Posterior cingulate gyrus (tissue), 11 donors: ENCODE results near the gene KCNK4.
"Not testable (repeated sequence)": the region's sequence is repeated elsewhere in the genome, so short reads cannot be mapped to it uniquely, and the experiment has no call there.

Experiments
- DNase-seq, 10 donors: peaks; one replicate each; pipeline versions ENCODE4 v3.0.0 to v3.0.0-alpha.2; 2020 to 2021; ENCODE audit warnings: mixed read lengths in 3 of 10
- intact Hi-C: fragments of 100-400 bp; cut with DNase I; formaldehyde crosslinking; loops from one replicate; pipeline ENCODE4 v1.15.1; 2023

The KCNK4 gene

GRCh38 chr11:64318766-64319761 is 28.0 kb downstream of the KCNK4 start:
- intact Hi-C loops = loop anchor here (5.0 kb wide), 1 partner anchor 38 kb away; the partner anchor contains the start of gene RPS6KA4
- DNase-seq = no peak

- no peak for DNase-seq
- intact Hi-C loops = no loop called here
These were observed 29.5 kb downstream of the KCNK4 start for GRCh38 chr11:64320556-64320955.

DNA sequence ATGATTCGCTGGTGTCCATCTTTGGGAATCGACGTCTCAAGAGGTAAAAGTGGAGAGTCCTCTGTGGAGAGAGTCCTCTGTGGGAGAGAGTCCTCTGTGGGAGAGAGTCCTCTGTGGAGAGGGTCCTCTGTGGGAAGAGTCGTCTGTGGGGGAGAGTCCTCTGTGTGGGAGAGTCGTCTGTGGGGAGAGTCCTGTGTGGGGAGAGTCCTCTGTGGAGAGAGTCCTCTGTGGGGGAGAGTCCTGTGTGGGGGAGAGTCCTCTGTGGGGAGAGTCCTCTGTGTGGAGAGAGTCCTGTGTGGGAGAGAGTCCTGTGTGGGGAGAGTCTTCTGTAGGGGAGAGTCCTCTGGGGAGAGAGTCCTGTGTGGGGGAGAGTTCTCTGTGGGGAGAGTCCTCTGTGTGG is 29.9 kb downstream of the KCNK4 start:
- DNase-seq = no peak
- intact Hi-C loops = no loop called here

DNA sequence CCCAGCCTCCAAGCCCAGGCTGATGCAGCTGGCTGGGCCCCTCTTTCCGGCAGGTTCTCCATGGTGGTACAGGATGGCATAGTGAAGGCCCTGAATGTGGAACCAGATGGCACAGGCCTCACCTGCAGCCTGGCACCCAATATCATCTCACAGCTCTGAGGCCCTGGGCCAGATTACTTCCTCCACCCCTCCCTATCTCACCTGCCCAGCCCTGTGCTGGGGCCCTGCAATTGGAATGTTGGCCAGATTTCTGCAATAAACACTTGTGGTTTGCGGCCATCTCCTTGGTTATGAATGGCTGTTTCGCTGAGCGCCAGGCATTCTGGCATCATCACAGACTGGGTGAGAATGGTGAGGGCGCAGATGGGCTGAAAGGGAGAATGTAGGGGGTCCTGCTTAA is 30.4 kb downstream of the KCNK4 start:
- no peak for DNase-seq
- intact Hi-C loops = no loop called here

- intact Hi-C loops = no loop called here
- no peak for DNase-seq
These were observed 31.8 kb downstream of the KCNK4 start for GRCh38 chr11:64322925-64323260.

DNA sequence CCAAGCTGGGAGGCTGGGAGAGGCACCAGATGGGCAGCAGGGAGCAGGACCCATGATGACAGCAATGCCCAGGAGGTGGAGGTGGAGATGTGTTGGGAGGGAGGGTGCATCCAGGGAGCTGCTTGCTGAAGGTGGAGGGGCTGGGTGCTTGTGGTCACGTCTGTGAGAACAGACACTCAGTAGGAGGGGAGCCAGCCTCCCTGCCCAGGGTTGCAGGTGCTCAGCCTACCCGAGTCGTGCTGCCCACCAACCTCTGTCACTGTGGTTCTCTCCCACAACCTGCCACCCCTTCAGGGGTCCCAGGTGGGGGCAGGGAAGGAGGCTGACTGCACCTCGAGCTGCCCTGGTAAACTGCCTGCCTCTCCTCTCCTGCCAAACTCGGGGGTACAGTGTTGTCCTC is 32.3 kb downstream of the KCNK4 start:
- DNase-seq = no peak
- intact Hi-C loops = no loop called here

- DNase-seq = not testable (repeated sequence)
These were observed 32.9 kb downstream of the KCNK4 start for GRCh38 chr11:64323984-64324383.

GRCh38 chr11:64324692-64325469 is 33.8 kb downstream of the KCNK4 start:
- intact Hi-C loops = no loop called here
- no peak for DNase-seq

More at GRCh38 chr11:64323984-64324383, 32.9 kb downstream of the KCNK4 start:
- intact Hi-C loops = not testable (repeated sequence)

- intact Hi-C loops = no loop called here
- DNase-seq = no peak
These were observed 36.3 kb downstream of the KCNK4 start for GRCh38 chr11:64327375-64327774.

DNA sequence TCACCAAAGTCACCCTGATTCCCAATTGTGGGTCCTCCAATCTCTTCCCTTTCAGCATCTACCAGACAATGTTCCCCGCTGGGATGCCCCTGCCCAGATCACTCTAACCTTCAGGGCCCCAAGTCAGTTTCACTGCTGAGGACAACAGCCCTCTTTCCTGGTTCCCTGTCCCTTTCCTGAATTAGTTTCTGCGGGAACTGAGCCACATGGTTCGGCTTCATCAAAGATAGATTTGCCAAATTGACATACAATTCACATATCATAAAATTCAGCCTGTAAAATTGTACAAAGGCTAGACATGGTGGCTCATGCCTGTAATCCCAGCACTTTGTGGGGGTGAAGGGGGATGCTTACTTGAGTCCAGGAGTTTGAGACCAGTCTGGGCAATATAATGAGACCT is 36.9 kb downstream of the KCNK4 start:
- intact Hi-C loops = no loop called here
- no peak for DNase-seq

DNA sequence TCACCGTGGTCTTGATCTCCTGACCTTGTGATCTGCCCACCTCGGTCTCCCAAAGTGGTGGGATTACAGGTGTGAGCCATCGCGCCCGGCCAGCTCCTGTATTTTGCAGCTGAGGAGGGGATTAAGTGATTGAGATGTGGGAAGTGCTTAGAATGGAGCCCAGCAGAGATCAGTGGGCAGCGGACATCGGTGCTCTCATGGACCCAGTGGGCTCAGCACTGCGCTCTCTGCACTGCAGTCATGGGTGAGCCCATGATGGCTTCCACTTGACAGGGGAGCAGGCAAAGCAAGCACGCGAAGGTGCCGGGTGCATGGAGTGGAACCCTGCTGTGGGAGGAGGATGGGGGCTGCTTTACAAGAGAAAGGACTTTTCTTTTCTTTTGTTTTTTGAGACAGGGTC is 39.8 kb downstream of the KCNK4 start:
- intact Hi-C loops = no loop called here

DNA sequence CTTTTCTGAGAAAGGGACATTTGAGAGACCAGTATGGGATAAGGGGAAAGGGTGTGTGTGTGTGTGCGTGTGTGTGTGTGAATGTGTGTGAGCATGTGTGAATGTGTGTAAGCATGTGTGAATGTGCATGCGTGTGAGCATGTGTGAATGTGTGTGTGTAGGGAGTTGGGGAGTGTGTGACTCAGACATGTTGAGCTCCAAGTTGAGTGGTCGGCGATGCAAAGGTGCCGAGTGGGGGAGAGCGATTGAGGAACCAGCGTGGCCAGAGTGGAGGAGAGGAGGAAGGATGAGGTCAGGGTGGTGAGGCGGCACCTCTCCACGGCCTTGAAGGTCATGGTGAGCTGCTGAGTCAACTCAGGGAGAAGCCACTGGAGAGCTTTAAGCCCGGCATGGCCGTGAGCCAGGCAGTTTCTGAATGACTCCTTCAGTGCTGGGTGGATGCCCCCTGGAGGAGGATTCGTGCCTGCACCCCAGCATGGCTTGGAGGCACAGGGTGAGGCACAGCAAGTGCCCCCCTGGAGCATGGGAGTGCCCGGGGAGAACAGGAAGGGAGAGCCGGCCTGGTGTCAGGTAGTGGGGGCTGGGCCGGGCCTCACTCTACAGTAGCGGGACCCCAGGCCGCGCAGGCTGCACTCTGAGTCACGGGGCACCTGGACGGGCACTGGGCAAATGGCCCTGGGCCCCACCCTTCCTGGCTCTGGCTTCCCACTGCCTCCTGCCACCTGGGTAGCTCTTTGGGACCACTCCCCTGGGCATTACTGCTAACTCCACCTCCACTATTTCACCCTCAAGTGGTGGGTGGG is 40.7 kb downstream of the KCNK4 start:
- intact Hi-C loops = no loop called here

More for the DNA sequence above, 39.8 kb downstream of the KCNK4 start:
- DNase-seq = no peak

DNA sequence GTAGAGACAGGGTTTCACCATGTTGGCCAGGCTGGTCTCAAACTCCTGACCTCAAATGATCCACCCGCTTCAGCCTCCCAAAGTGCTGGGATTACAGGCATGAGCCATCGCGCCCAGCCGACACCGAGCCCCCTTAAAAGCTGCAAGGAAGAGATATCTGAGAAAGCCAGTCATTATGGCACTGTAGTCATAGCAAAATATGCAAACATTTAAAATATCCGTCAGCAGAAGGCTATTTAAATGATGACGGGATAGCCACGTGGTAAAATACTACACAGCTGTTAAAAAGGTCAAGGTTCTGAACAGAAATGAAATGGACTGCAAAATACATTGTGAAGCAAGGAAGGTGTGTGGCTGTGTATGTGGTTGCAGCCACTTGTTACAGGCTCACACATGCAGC is 42.5 kb downstream of the KCNK4 start:
- DNase-seq = no peak
- intact Hi-C loops = no loop called here

More for the DNA sequence above, 40.7 kb downstream of the KCNK4 start:
- DNase-seq = peak in 3 of 10 donors; percentile 18 to 48 (median 32)

DNA sequence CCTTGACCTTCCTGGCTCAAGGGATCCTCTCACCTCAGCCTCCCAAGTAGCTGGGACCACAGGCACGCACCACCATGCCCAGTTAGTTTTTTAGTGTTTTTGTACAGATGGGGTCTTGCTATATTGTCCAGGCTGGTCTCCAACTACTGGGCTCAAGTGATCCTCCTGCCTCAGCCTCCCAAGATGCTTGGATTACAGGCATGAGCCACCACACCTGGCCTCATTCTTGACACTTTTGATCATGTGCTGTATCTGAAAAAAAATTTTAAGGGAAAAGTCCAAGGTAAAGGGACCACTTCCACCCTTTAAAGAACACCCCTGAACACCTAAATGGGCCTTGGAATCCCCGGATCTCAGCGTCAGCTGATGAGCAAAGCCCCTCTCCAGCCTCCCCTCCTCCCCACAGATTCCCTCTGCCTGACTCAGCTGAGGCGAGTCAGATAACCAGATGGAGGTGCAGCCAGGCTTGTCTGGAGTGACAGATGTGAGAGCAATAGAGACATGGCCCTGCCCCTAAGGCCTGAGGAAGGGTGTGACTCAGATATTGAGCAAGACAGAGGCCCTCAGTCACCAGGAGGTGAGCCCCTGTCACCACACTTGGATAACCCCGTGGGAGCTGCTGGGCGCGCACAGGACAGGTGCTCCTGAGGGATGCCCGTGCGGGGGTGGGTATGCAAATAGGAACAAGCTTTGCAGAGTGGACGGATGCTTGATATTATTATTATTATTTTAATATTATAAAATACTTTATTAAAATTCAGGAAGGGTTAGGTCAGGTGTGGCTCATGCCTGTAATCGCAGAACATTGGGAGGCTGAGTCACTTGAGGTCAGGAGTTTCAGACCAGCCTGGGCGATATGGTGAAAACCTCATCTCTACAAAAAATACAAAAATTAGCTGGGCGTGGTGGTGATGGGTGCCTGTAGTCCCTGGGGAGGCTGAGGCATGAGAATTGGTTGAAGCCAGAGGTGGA is 43.9 kb downstream of the KCNK4 start:
- no peak for DNase-seq
- intact Hi-C loops = no loop called here

DNA sequence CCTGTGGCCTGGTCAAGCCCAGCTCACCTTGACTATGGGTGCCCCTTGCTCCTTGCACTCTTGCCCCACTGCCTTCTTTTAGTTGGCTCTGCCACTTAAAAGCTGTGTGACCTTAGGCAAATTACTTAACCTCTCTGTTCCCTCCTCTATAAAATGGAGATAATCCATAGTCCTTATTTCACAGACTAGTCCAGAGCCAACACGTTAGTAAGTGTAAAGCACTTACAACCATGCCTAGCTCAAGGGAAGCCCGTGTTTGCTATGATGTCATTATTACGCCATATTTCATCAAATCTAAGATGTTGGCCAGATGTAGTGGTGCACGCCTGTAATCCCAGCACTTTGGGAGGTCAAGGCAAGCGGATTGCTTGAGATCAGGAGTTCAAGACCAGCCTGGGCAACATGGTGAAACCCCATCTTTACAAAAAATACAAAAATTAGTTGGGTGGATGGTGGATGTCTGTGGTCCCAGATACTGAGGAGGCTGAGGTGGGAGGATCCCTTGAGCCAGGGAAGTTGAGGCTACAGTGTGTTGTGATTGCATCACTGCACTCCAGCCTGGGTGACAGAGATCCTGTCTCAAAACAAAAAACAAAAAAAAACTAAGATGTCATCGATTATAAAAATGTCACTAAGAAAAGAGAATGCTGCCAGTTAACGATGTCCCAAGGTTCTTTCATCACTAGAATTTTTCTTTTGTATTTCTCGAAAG is 46.6 kb downstream of the KCNK4 start:
- no peak for DNase-seq
- intact Hi-C loops = no loop called here

DNA sequence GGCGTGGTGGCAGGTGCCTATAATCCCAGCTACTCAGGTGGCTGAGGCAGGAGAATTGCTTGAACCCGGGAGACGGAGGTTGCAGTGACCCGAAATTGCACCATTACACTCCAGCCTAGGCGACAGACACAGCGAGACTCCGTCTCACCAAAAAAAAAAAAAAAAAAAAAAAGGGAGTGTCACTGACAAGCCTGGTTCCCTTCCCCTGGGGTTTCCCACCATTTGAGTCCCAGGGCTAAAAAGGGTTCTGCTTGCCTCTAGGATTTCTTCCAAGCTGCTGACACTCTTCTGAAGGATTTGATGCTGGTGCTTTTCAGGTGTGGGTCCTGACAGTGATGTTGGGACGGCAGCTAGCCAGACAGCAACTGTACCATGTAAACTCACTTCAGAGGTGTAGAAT is 47.6 kb downstream of the KCNK4 start:
- DNase-seq = no peak
- intact Hi-C loops = no loop called here

DNA sequence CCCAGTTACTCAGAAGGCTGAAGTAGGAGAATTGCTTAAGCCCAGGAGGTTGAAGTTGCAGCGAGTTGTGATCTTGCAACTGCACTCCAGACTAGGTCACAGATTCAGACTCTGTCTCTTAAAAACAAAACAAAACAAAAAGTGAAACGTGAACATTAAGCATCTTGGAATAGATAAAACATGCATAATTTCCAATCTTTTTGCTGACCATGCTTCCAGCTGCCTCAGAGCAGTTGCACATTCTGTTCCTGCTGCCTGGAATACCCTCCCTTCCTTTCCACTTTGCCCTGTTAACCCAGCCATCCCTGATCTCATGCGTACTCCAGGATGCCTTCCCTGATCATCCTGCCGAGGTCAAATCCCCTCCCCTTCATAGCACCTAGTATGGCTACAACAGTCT is 48.2 kb downstream of the KCNK4 start:
- intact Hi-C loops = no loop called here
- no peak for DNase-seq

DNA sequence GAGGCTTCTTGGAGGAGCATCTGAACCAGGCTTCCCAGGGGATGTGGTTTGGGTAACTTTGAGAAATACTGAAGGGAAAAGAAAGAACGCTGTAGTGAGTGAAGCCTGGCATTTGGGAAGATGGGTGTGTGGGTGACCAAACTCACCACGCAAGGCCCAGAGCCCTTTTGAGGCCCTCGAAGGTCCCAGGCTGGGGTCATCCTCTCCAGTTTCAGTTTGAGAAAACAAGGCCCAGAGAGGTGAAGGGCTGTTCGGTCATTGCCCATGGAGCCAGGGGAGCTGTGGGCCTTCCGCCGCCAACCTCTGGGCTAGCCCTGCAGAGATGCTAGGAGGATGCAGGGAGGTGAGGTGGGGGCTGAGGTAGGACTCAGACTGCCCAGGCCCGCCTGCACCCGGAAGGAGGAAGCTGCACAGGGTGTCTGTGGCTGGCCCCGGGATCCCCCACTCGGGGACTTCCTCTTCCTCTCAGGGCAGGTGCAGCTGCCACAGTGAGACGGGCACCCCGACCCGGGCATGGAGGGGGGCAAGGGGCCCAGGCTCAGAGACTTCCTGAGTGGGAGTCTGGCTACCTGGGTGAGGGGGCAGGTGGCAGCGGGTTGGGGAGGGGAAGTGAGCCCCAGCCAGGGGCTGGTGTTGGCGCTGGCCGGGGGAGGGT is 48.8 kb downstream of the KCNK4 start, which contains the start of gene CCDC88B:
TSS of gene CCDC88B (plus strand) at position 451 of the 655 bp plus-strand sequence. CDS start at position 514, 63 bp downstream.
- DNase-seq = peak in 2 of 10 donors; percentile 16 to 39
- intact Hi-C loops = no loop called here
